DLD1 (cell line): ENCODE results near the gene IP6K3.

Source experiments
- in situ Hi-C: cut with HindIII; loops from 2 replicates; pipeline ENCODE4 v1.10.0; 2017; ENCODE audit warnings: low sequenced_read_pairs

The IP6K3 gene

DNA sequence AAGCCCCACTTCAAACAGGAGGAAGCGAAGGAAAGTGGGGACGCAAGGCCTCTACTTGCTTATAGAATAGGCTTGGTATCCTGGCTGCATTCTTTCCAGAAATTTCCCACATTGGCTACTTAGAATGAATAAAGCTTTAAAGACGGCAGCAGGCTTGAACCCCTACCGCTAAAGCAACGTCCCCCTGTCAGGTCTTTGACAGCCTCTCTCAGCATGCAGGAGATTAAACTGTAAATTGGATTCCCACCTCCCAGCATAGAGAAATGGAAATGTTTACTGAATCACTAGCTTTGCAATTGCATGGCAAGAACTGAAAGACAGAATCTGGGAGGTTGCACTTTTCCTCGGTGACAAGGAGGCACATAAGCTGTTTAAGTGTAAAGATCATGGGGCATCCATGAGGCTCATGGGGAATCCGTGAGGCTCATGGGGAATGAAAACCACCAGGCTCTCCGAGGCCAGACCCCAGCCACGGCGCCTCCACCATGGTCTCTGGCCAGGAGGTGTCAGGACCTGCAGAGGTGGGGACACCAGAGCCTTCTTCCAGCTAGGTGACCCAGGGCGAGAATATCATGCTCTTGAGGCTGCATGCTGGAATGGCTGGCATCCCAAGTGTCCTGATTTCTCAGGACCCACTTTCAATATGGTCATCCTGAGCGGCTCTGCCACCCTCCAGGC is 31.9 kb upstream of the IP6K3 start:
- in situ Hi-C loops = no loop called here

DNA sequence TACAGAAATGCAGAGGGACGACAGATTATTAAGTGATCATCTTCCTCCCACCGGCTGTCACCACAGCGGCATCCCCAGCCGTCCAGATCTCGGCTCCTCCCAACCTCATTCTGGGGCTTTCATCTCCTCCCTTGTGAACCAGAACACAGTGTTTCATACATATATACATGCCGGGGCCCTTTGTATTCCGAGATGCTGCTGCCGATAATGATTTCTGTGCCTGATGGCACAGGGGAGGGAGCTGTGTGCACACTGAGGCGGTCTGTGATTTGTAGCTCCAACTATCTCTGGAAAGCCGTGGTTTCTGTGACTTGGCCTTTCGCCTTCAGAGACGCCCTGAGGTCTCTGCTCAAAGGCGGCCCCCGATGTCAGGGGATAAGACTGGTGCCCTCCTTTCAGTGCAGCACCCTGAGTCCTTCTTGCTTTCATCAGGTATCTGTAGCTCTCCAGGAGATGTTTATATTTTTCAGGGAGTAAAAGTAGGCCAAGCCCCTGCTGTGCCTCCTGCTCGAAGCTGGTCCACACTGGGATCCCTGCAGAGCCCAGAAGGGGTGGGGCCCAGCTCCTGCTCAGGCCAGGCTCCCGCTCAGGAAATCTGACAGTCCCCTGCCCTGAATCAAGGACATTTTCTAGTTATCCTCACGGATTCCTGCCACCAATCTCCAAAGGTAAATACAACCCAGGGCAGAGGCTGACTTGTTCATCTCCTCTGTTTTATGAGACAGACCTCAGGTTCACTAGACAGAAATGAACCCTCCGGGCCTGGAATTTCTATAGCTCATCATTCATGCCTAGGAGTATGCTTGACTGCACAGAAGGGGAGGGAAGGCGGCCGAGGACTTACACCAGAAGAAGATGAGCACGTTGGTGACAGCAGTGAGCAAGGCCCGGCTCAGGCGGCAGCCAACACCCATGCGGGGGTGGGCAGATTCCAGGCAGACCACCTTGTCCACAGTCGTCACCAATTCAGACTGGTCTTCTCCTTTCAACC is 31.0 kb upstream of the IP6K3 start:
- in situ Hi-C loops = no loop called here

DNA sequence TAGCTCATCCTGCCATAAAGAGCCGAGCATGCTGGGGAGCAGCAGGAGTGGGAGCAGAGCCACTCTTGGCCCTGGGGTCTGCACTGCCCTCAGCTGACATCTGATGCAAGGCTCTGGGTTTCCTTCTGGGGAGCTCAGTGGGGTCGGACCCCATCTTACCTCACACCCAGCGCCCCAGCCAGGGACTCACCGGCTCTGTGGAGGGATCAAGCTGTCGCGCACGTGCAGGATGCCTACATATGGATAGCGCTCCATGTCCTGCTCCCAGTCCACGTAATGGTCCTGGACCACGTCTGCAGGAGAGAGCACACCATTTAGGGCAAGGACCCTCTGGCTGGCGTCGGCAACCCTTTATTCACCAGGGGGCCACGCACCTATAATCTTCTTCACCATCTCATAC is 30.1 kb upstream of the IP6K3 start:
- in situ Hi-C loops = no loop called here

DNA sequence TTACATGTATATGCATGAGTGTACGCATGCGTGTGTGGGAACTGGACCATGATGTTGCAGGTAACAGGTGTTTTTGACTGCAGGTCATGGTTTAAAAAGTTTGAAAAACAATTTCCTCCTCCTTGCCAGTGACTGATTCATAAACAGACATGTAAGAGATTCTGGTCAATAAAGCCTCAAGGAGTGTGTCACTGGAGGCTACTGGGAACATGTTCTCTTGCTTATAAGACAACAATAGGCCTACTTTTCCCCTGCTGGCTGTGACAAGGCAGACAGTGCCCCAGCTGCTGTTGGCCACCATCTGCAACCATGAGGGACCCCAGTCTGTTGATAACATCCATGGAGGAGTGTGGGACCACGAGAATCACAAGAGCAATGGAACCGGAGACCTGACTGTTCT is 29.5 kb upstream of the IP6K3 start:
- in situ Hi-C loops = no loop called here

DNA sequence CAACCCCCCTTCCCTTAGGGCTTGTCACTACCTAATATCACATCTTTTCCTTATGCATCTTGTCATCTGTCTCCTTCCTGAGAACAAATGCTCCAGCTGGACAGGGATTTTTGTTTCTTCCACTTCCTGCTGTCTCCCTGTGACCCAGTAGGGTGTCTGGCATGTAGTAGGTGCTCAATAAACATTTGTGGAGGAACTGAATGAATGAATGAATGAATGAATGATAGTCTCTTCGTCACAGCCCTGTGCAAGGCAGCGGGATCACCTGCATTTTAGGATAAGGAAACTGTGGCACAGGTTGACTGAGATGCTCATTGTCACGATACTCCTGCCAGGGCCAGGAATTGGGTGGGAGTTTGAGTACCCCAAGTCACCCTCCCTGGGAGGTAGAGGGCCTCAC is 28.1 kb upstream of the IP6K3 start:
- in situ Hi-C loops = no loop called here

DNA sequence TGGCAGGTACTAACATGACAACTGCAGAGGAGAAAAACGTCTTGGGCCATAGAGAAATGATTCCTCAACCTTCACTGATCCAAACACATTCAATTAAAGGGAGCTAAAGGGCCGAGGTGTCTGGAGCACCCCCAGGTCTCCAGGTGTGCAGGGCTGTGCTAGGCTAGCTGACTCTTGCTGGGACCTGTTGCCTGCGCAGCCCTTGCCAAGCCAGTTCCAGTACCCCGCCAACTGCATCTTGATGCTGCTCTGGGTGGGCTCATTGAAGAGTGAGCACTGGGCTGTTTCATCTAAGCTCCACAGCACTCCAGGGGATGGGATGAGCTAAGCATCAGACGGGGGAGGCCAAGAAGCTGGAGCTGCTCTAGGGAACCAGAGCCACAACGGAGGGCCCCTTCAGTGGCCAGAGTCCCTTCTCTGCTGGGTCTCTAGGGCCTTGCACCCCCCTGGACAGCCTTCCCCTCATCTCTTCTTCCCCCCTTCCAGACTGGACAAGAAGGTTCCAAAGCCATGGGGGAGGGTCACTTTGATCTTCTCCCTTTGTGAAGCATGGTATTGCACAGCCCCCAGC is 26.3 kb upstream of the IP6K3 start:
- in situ Hi-C loops = no loop called here

DNA sequence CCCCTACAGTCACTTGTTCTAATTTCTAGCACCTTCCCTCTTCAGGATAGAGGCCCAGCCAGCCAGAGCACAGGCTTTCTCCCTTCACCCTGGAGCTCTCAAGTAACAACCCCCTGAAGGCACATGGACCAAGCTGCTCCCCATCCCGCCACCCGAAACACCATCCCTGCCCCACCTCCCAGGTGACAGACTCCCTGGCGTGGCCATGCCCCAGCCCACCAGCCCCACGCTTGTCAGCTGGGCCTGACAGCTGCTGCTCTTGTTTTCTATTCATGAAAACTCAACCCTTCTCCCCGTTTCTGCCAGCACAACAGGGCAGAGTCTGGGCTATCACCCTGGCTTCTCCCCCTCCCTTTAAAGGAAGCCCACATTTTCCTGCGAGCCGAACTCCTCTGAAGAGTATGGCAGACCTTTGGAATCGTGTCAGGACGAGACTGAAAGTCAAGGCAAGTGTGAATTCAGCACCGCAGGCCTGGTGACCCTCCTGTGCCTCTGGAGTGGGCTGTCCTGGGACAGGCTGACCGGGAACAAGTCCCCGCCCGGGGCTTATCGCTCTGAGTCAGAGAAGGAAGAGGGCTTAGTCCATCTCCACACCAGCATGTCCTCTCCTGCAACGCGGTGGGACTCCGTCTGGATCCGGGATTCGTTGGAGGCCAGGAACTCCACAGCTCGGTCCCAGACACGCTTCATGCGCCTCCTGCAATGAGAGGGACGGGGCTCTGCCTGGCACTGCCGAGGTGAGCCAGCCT is 25.6 kb upstream of the IP6K3 start:
- in situ Hi-C loops = no loop called here

DNA sequence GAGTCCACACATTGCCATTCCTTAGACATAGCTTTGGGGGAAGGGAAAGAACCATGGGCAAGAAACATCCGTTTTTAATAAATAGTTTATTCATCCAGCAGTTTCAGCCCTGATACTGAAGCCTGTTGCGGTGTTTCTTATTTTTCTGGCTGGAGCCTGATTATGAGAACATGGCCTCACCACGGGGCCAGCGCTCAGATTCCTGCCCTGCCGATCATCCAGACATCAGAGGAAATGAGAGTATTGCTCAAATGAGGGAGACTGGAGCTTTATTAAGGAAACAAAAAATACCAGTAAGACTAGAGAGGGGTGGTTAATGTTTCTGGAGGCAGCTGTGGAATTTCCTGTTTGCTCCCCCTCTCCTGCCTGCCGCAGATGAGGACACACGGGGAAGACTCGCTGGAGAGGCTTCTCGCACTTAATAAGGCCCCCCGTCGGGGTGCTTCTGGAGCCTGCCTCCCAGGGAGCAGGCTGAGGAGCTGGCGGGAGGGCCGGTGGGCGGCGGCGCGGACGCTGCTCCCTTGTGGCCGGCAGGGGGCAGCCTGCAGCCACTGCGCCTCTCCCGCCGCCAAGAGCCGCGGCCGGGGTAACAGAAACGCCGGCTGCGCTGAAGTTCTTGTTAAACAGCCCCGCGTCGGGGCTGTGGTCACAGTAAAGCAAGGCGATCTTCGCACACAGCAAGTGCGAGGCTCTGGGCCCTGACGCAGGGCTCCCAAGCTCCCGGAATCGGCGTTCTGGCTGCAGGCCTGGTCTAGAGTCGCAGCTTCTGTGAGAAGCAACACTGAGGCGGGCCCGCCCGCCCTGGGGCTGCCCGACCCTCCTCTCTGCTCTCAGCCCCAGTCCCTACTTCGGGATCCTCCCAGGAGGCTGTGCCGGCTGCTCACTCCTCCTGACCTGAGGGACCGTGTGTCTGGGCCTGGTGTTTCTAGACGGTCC is 24.7 kb upstream of the IP6K3 start:
- in situ Hi-C loops = no loop called here

DNA sequence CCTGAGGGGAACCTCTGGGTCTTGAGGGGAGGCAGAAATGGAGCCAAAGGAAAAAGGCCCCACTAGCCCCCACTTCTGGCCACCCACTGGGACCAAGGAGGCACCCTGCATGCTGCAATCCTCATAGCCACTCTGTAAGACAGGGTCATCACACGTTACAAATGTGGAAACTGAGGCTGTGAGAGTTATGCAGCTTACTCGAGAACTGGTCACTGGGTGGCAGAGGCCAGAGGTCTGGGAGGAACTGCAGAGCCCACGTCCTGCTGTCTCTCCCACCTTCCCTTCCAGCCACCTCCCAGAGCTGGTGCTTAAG is 24.1 kb upstream of the IP6K3 start:
- in situ Hi-C loops = no loop called here

DNA sequence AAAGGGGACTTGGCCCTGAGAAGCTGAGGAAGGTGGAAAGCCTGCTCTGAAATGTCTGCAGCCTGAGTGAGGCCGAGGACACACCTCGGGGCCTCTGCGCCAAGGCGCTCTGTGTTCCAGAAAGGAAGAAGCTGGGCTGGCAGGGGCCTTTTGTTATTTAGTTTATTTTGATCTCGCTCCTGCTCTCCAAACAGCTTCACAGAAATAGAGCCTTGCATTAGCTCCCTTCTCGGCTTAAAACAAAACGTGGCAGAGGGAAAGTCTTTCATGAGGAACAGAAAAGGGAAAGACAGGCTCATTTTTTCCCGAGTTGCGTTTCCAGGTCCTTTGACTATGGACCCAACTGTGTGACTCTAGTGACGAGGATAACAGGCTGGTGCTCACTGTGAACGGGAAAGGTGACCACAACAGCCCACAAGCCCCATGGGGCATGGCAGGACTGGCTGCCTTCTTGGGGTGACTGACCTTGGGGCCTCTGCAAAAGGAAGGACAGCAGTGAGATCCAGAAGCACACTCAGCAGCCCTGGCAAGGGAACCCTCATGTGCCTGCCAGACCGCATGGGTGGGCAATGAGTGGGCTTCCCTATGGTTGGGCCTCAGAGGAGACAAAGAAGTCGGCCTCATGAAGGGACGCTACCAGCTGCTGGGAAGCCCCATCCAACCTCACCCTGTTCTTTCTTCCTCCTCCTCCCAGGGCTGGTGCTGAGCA is 23.6 kb upstream of the IP6K3 start:
- in situ Hi-C loops = no loop called here

DNA sequence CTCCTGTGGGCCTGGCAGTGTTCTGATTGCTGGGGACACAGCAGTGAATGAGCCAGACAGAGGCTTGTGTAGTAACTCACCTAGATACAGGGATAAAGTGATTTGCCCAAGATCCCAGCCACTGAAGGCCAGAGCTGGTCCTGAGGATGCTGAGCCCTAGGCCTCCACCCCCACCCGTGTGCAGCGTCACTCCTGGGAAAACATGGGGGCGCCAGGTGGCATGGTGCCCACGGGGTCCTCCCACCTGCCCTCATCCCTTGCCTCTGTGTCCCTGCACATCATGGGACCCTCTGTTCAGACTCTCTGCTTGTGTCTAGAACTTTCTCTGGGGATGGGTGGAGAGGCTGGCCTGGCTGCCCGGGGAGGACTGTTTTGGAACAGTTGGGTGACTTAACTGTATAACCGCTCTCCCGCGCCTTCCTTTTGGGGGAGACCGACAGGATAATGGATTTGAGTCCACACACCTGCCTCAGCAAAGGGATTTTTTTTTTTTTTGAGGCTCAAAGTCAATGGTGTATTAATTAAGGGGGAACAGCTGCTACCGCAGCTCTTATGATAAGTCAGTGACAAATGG is 22.6 kb upstream of the IP6K3 start:
- in situ Hi-C loops = loop anchor here (10.0 kb wide), 1 partner anchor 375 kb away; the partner anchor contains the start of gene GRM4

DNA sequence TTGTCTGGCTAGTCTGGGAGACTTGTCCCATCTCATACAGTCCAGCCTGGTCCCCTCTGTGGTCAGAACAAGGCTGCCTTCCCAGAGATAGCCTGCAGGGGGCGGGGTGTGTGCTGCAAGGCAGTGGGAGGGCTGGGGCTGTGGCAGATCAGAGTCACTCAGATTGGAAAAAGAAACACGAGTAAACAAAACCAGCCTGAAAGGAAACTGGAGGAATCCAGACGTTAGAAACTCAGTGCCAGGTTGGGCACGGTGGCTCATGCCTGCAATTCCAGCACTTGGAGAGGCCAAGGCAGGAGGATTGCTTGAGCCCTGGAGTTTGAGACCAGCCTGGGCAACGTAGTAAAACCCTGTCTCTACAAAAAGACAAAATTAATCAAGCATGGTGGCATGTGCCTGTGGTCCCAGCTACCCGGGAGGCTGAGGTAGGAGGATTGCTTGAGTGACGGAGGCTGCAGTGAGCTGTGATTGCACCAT is 22.0 kb upstream of the IP6K3 start:
- in situ Hi-C loops = loop anchor here (10.0 kb wide), 1 partner anchor 376 kb away; the partner anchor contains the start of gene GRM4

DNA sequence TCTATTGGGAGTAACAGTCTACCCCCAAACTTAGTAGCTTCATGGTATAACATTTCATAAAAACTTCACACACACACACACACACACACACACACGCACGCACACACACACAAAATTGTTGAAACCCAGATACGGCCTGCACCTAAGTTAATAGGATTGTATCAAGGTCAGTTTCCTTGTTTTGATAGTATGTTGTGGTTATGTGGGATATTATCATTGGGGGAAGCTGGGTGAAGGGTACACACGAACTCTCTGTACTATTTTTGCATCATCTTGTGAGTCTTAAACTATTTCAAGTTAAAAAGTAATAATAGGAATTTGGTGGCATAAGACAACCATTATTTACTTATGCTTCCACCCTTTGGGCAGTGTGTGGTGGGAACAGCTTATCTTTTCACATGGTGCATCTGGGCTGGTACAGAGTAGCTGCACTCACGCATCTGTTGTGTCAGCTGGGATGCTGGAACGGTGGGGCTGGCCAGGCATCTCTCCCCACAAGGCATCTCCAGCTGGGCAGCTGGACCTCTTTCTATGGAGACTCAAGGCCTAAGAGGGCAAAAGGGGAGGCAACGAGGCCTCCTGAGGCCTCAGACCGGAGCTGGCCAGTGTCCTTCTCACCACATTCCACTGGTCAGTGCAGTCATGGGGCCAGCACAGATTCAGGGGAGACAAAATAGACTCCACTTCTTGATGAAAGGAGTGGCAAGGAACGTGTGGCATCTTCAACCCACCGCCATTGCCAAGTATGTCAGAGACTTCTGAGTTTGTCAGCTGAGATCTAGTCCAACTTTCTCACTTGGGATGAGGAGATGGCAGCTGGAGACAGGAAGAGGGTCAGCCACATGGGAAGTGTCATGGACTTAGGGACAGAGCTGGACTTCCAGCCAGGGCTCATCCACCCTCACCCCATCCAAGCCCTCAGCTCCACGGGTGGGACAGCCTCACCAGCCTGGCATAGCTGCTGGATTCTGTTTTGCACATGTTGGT is 20.5 kb upstream of the IP6K3 start:
- in situ Hi-C loops = loop anchor here (10.0 kb wide), 1 partner anchor 378 kb away; the partner anchor contains the start of gene GRM4

DNA sequence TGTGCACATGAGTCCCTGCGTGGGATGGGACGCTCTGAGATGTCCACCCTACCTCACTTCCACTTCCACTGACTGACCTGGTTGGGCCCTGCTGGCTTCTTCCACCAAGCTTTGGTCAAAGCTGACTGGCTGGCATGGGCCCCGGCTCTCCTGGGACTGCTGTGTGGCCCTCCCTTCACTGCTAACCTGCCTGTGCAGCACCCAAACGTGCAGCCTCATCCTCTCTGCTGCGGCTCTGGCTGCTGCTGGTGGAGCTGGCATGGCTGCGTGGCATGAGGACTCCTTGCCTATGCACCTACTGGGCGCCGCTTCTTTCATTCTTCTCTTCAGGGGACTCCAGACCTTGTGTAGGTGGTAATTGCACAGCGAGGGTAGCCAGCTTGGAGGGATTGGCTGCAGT is 18.7 kb upstream of the IP6K3 start:
- in situ Hi-C loops = loop anchor here (10.0 kb wide), 1 partner anchor 379 kb away; the partner anchor contains the start of gene GRM4

DNA sequence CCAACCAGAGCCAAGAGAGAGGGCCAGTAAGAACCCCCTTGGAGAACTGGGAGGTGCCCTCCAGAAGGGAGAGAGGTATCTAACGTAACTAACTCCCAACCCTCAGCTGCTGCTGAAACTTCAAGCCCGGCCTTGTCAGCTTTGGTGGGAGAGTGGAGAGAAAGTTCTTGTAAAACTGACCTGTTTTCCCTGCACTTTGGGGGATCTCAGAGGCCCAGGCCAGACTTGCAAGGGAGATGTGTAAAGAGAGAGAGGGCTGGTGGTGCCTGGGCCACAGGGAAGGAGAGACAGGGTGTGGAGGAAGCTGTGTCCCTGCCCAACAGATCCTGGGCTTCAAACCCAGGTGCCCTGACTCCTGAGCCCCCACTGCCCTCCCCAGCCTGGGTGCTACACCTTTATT is 17.3 kb upstream of the IP6K3 start:
- in situ Hi-C loops = loop anchor here (10.0 kb wide), 1 partner anchor 381 kb away; the partner anchor contains the start of gene GRM4

DNA sequence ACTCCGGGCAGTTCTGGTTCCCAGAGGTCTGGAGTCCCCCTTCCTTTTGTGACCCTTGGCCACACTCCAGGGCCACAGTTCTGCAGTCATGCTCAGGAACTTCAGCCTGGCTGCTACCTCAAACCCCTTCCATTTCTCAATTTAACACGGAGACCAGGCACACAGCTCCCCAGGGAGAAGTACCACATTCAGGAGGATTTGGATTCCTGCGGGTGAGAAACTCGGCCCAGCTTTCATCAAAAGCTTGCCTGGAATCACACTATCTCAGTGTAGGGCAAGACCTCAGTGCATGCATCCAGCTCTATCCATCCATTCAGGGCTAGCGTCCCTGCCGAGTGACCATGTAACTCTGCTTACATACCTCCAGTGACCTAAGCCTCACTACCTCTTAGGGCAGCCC is 16.8 kb upstream of the IP6K3 start:
- in situ Hi-C loops = loop anchor here (10.0 kb wide), 1 partner anchor 381 kb away; the partner anchor contains the start of gene GRM4

DNA sequence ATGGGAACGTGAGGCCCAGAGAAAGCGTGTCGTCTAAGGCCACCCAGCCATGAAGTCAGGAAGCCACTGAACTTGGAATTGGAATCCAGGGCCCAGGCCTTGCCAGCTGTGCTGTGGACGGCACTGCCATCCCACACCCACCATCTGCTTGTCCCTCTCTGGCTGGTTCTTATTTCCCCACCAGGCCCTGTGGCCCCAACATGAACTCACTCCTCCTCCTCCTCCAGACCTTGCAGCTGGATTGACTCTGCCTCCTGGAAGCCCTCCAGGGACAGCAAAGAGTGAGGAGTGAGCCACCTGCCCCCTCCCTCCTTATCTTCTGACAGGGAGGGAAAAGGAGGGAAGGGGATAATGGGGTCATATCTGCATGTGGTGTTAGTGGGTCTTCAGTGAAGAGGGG is 16.0 kb upstream of the IP6K3 start:
- in situ Hi-C loops = loop anchor here (10.0 kb wide), 1 partner anchor 382 kb away; the partner anchor contains the start of gene GRM4
